ENCODE results near the gene TTC7B. TPM values are rescaled to one million over a fixed set of nuclear protein-coding genes. Genes with fewer than 3 reads are reported as not detected.
A peak's percentile ranks its signal among the peaks of the same experiment; 100 is the strongest.

The TTC7B gene
- total and polyA plus RNA-seq, 2 donors (not counting 3 experiments of a cell fraction or from before 2014, with no cell fraction given), result 46.8 to 76.5 TPM

GRCh38 chr14:90605430-90605829 is 210.8 kb downstream of the TTC7B start:
- Histone ChIP-seq H3K9ac (replicated peaks; ENCODE audit: extremely low read depth, insufficient read depth, low read length) (no peak overlapping the region), H3K36me3 (ENCODE audit: control insufficient read depth in 2 of 2, extremely low read depth in 1 of 2, insufficient read depth in 2 of 2, low read length in 2 of 2) (peaks cover 0 to 2% of the 10 kb centered on the region in 2 experiments), H3K27ac (ENCODE audit: insufficient read depth, low read depth, low read length) (no peak overlapping the region), H3K27me3 (ENCODE audit: control insufficient read depth in 2 of 2, insufficient read depth in 2 of 2, low read length in 2 of 2) (no peaks in the 10 kb centered on the region), H3K4me2 (ENCODE audit: insufficient read depth, low read length) (no peak overlapping the region), H4K20me1 (replicated peaks; ENCODE audit: control insufficient read depth, extremely low read depth, insufficient read depth, low read length) (no peaks in the 10 kb centered on the region), H3K79me2 (ENCODE audit: control insufficient read depth, insufficient read depth, low read length) (no peaks in the 10 kb centered on the region), H3K4me3 (replicated peaks in 1 of 3; ENCODE audit: insufficient read depth in 1 of 3, low read depth in 1 of 3, low read length in 3 of 3) (no peak overlapping the region), H3K9me1 (replicated peaks; ENCODE audit: control insufficient read depth, extremely low read depth, insufficient read depth, low read length) (no peaks in the 10 kb centered on the region), H3K9me3 (replicated peaks; ENCODE audit: control insufficient read depth, insufficient read depth, low read length) (no peaks in the 10 kb centered on the region), H2AFZ (ENCODE audit: low read depth, low read length) (no peak overlapping the region), H3K4me1 (ENCODE audit: control insufficient read depth, extremely low read depth, insufficient read depth, low read length) (peaks cover 3% of the 10 kb centered on the region)
- ChIA-PET CTCF (interaction anchor here (1.1 to 1.6 kb wide), 2 partner anchors 93 to 206 kb away, joined by 3 read pairs; no protein-coding TSS in a partner anchor), POLR2A (no interaction called here)
- dilution Hi-C loops (cut with MboI; ENCODE audit: extremely low pct_ligation_motif_present, low sequenced_read_pairs) (no loop called here), intact Hi-C loops (cut with micrococcal nuclease) (loop anchor here (1.0 kb wide), 1 partner anchor 8 kb away; no protein-coding TSS in a partner anchor)
- no TSS peak for BruUV-seq (replicated peaks)
- DNase-seq (ENCODE audit: low read depth, low spot score), result no peak
- no peak for FAIRE-seq
- TF ChIP-seq GATA2 (IDR thresholded peaks at IDR 0.05; ENCODE audit: insufficient read depth, insufficient read length, low read depth, low read length) (no peak), MYC (IDR thresholded peaks at IDR 0.05; ENCODE audit: low read depth, low read length) (no peak)

- H3K4me2 ChIP-seq (ENCODE audit: insufficient read depth, low read length), result no peak overlapping the region
- TF ChIP-seq POLR2AphosphoS5 (IDR thresholded peaks at IDR 0.05; ENCODE audit: insufficient read depth, low read depth, low read length) (no peak), GATA2 (IDR thresholded peaks at IDR 0.05; ENCODE audit: insufficient read depth, insufficient read length, low read depth, low read length) (no peak)
- intact Hi-C loops (cut with micrococcal nuclease), result no loop called here
- no peak overlapping the region for H3K4me3 ChIP-seq (replicated peaks in 1 of 3; ENCODE audit: insufficient read depth in 1 of 3, low read depth in 1 of 3, low read length in 3 of 3)
- no peak overlapping the region for H3K27ac ChIP-seq (ENCODE audit: insufficient read depth, low read depth, low read length)
- no peak overlapping the region for H3K9ac ChIP-seq (replicated peaks; ENCODE audit: extremely low read depth, insufficient read depth, low read length)
- dilution Hi-C loops (cut with MboI; ENCODE audit: extremely low pct_ligation_motif_present, low sequenced_read_pairs), result no loop called here
- H3K27me3 ChIP-seq (ENCODE audit: control insufficient read depth in 2 of 2, insufficient read depth in 2 of 2, low read length in 2 of 2), result no peaks in the 10 kb centered on the region
- H3K4me1 ChIP-seq (ENCODE audit: control insufficient read depth, extremely low read depth, insufficient read depth, low read length), result peaks cover 3% of the 10 kb centered on the region
- DNase-seq (ENCODE audit: low read depth, low spot score) (peak; percentile 13), FAIRE-seq (no peak)
- H2AFZ ChIP-seq (ENCODE audit: low read depth, low read length), result no peak overlapping the region
- H4K20me1 ChIP-seq (replicated peaks; ENCODE audit: control insufficient read depth, extremely low read depth, insufficient read depth, low read length), result no peaks in the 10 kb centered on the region
- H3K9me1 ChIP-seq (replicated peaks; ENCODE audit: control insufficient read depth, extremely low read depth, insufficient read depth, low read length), result no peaks in the 10 kb centered on the region
- no peaks in the 10 kb centered on the region for H3K36me3 ChIP-seq (ENCODE audit: control insufficient read depth in 2 of 2, extremely low read depth in 1 of 2, insufficient read depth in 2 of 2, low read length in 2 of 2)
- no TSS peak for BruUV-seq (replicated peaks)
- CTCF ChIA-PET, result interaction anchor here (1.1 kb wide), 1 partner anchor 94 kb away, joined by 3 read pairs; no protein-coding TSS in a partner anchor
- POLR2A ChIA-PET, result interaction anchor here (0.5 kb wide), 1 partner anchor 207 kb away, joined by 4 read pairs; no protein-coding TSS in a partner anchor
- no peaks in the 10 kb centered on the region for H3K79me2 ChIP-seq (ENCODE audit: control insufficient read depth, insufficient read depth, low read length)
- H3K9me3 ChIP-seq (replicated peaks; ENCODE audit: control insufficient read depth, insufficient read depth, low read length), result no peaks in the 10 kb centered on the region
Measured at GRCh38 chr14:90604356-90604755, 211.9 kb downstream of the TTC7B start.

All from endothelial cell of umbilical vein (primary cell).